SK-N-MC (cell line): ENCODE results near the gene DTL.
"Not testable (repeated sequence)": the region's sequence is repeated elsewhere in the genome, so short reads cannot be mapped to it uniquely, and the experiment has no call there.

ENCODE experiments used
- EZH2 ChIP-seq: fragments of 200-600 bp; sonication (generic); IDR thresholded peaks from one replicate; pipeline ENCODE4 v1.6.1; 2017; ENCODE audit warnings: antibody characterized with exemption
- FOXP2 ChIP-seq: optimal IDR thresholded peaks from 2 replicates; pipeline ENCODE3; 2011; ENCODE audit warnings: mild to moderate bottlenecking, moderate library complexity; ENCODE audit not compliant: insufficient read depth; ENCODE audit errors: extremely low read length, control extremely low read depth
- POLR2AphosphoS5 ChIP-seq: IDR thresholded peaks from 2 replicates; pipeline ENCODE4 v1.6.1; 2012; ENCODE audit warnings: mild to moderate bottlenecking, low read depth, low read length, borderline replicate concordance

DNA sequence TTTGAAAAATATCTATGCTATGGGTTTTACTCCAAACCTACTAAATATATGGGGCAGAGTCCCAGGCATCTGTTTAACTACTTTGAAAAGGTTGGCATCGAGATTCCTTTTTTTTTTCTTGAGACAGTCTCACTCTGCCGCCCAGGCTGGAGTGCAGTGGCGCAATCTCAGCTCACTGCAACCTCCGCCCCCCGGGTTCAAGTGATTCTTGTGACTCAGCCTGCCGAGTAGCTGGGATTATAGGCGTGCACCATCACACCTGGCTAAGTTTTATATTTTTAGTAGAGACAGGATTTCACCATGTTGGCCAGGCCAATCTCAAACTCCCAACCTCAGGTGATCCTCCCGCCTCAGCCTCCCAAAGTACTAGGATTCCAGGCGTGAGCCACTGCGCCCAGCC lies 7.8 kb upstream of the DTL start:
- not testable (repeated sequence) for TF ChIP-seq EZH2, POLR2AphosphoS5, FOXP2
